NCI-H69 (cell line): Measurements from ENCODE around the gene DTD1.

Experiments used
- DNase-seq: peaks from one replicate; lab custom pipeline; 2025; lab: John Stamatoyannopoulos, UW

The DTD1 gene

GRCh38 chr20:18705910-18706309 lies 118.1 kb downstream of the DTD1 start:
- no peak for DNase-seq

GRCh38 chr20:18712131-18712530 lies 124.3 kb downstream of the DTD1 start:
- no peak for DNase-seq

GRCh38 chr20:18712882-18713281 lies 125.0 kb downstream of the DTD1 start:
- peak; percentile 77 for DNase-seq

- DNase-seq: no peak
These were observed 127.7 kb downstream of the DTD1 start for GRCh38 chr20:18715564-18715963.

GRCh38 chr20:18717062-18717461 lies 129.2 kb downstream of the DTD1 start:
- DNase-seq: peak; percentile 63

GRCh38 chr20:18718129-18718528 lies 130.3 kb downstream of the DTD1 start:
- DNase-seq: peak; percentile 35

GRCh38 chr20:18719426-18719825 lies 131.6 kb downstream of the DTD1 start:
- no peak for DNase-seq

- DNase-seq: no peak
These were observed 133.8 kb downstream of the DTD1 start for GRCh38 chr20:18721551-18722115.

- DNase-seq: no peak
These were observed 134.5 kb downstream of the DTD1 start for GRCh38 chr20:18722371-18722770.

GRCh38 chr20:18724077-18724476 lies 136.2 kb downstream of the DTD1 start:
- no peak for DNase-seq

GRCh38 chr20:18724788-18725464 lies 137.1 kb downstream of the DTD1 start:
- DNase-seq: peak; percentile 13

GRCh38 chr20:18727032-18727508 lies 139.2 kb downstream of the DTD1 start:
- peak; percentile 69 for DNase-seq

- peak; percentile 14 for DNase-seq
These were observed 140.5 kb downstream of the DTD1 start for GRCh38 chr20:18728165-18728869.

GRCh38 chr20:18728870-18729224 lies 141.0 kb downstream of the DTD1 start:
- no peak for DNase-seq

- no peak for DNase-seq
These were observed 141.5 kb downstream of the DTD1 start for GRCh38 chr20:18729231-18729825.

GRCh38 chr20:18731940-18732339 lies 144.1 kb downstream of the DTD1 start:
- no peak for DNase-seq

- peak; percentile 71 for DNase-seq
These were observed 146.8 kb downstream of the DTD1 start for GRCh38 chr20:18734525-18735189.

- no peak for DNase-seq
These were observed 149.3 kb downstream of the DTD1 start for GRCh38 chr20:18737140-18737539.

- DNase-seq: peak; percentile 19
These were observed 150.2 kb downstream of the DTD1 start for GRCh38 chr20:18738055-18738454.

GRCh38 chr20:18738888-18739287 lies 151.0 kb downstream of the DTD1 start:
- DNase-seq: peak; percentile 8

GRCh38 chr20:18739751-18740166 lies 151.9 kb downstream of the DTD1 start:
- DNase-seq: peak; percentile 81

GRCh38 chr20:18740726-18741125 lies 152.9 kb downstream of the DTD1 start:
- DNase-seq: no peak
